Caco-2 (cell line): Measurements from ENCODE around the gene ALK. TPM values are rescaled to one million over a fixed set of nuclear protein-coding genes. Genes with fewer than 3 reads are reported as not detected.

ENCODE experiments used
- BruUV-seq: library from RNA; stranded (reverse); fragments of 400-500 nt; replicated peaks from 2 replicates; lab custom pipeline; 2021; lab: Mats Ljungman, UMichigan
- CTCF ChIA-PET: fragments of 300-600 bp; sonication (Branson Sonifier 250); formaldehyde crosslinking; loops from one replicate; lab custom pipeline; 2022; ENCODE audit warnings: antibody characterized with exemption; lab: Charles Lee
- POLR2A ChIA-PET: fragments of 300-600 bp; sonication (Branson Sonifier 250); formaldehyde crosslinking; loops from one replicate; lab custom pipeline; 2022; ENCODE audit warnings: antibody characterized with exemption; lab: Charles Lee
- DNase-seq, 2 experiments: peaks; one replicate each; pipeline versions ENCODE4 v3.0.0 to v3.0.0-alpha.2; 2020 to 2022
- H3K27me3 ChIP-seq: replicated peaks from 2 replicates; pipeline ENCODE4 v1.6.0; 2011; ENCODE audit warnings: low read length; ENCODE audit not compliant: control insufficient read depth, insufficient read depth
- H3K36me3 ChIP-seq: 2 replicates; pipeline ENCODE4 v1.5.1; 2011; ENCODE audit warnings: low read length; ENCODE audit not compliant: control insufficient read depth, insufficient read depth
- H3K4me1 ChIP-seq: fragments of 250-450 bp; sonication (Bioruptor Pico); 2 replicates; pipeline ENCODE4 v1.5.1; 2020; ENCODE audit warnings: mild to moderate bottlenecking
- H3K4me3 ChIP-seq: 2 replicates; pipeline ENCODE4 v1.5.1; 2011; ENCODE audit warnings: low read depth, mild to moderate bottlenecking, control low read depth, low read length
- H3K9me3 ChIP-seq: fragments of 250-450 bp; sonication (Bioruptor Pico); 2 replicates; pipeline ENCODE4 v1.5.1; 2020; ENCODE audit warnings: mild to moderate bottlenecking, moderate library complexity
- H3K27ac Mint-ChIP-seq: one replicate; pipeline ENCODE4 v1.8.0; 2022; ENCODE audit warnings: mixed read lengths; ENCODE audit not compliant: unreplicated experiment
- H3K27me3 Mint-ChIP-seq: one replicate; pipeline ENCODE4 v1.8.0; 2022; ENCODE audit warnings: mixed read lengths; ENCODE audit not compliant: insufficient read depth, unreplicated experiment
- H3K36me3 Mint-ChIP-seq: one replicate; pipeline ENCODE4 v1.8.0; 2022; ENCODE audit warnings: mild to moderate bottlenecking, mixed read lengths; ENCODE audit not compliant: insufficient read depth, unreplicated experiment
- H3K4me1 Mint-ChIP-seq: one replicate; pipeline ENCODE4 v1.8.0; 2022; ENCODE audit warnings: low read depth, mixed read lengths; ENCODE audit not compliant: unreplicated experiment
- H3K4me3 Mint-ChIP-seq: one replicate; pipeline ENCODE4 v1.8.0; 2022; ENCODE audit warnings: mild to moderate bottlenecking, moderate library complexity, mixed read lengths; ENCODE audit not compliant: unreplicated experiment
- H3K9me3 Mint-ChIP-seq: one replicate; pipeline ENCODE4 v1.8.0; 2022; ENCODE audit warnings: mixed read lengths; ENCODE audit not compliant: unreplicated experiment
- CTCF ChIP-seq, 2 experiments: fragments of 200-600 bp in 1 of 2; IDR thresholded peaks; 1 replicate in 1 of 2; 2 replicates in 1 of 2; pipeline versions ENCODE4 v1.5.1 to v1.8.0; 2011 to 2022; ENCODE audit warnings: antibody characterized with exemption in 1 of 2, control low read depth in 1 of 2, inconsistent platforms in 1 of 2, low read depth in 1 of 2, low read length in 1 of 2, mild to moderate bottlenecking in 1 of 2, moderate library complexity in 1 of 2; ENCODE audit not compliant: insufficient read depth in 1 of 2, severe bottlenecking in 1 of 2, unreplicated experiment in 1 of 2
- intact Hi-C: fragments of 100-400 bp; cut with micrococcal nuclease; formaldehyde crosslinking; loops from one replicate; pipeline ENCODE4 v1.10.0; 2022; ENCODE audit not compliant: unreplicated experiment
- total RNA-seq: library from RNA; stranded (reverse); gene quantifications from 2 replicates; pipeline ENCODE4 v1.2.3, GENCODE V29; 2022

The ALK gene
- total RNA-seq, 1 experiment from 2014 or later, result 0.11 TPM

GRCh38 chr2:29601321-29601720, 320.1 kb downstream of the ALK start:
- Mint-ChIP-seq H3K27me3 (peaks cover 4% of the 10 kb centered on the region), H3K36me3 (no peaks in the 10 kb centered on the region), H3K9me3 (no peaks in the 10 kb centered on the region), H3K4me1 (no peaks in the 10 kb centered on the region), H3K4me3 (no peak overlapping the region), H3K27ac (no peak overlapping the region)
- ChIA-PET CTCF (no interaction called here), POLR2A (no interaction called here)
- DNase-seq, result no peak
- Histone ChIP-seq H3K4me1 (no peaks in the 10 kb centered on the region), H3K4me3 (no peak overlapping the region), H3K27me3 (no peaks in the 10 kb centered on the region), H3K9me3 (no peaks in the 10 kb centered on the region), H3K36me3 (no peaks in the 10 kb centered on the region)
- intact Hi-C loops, result no loop called here
- no peak for TF ChIP-seq CTCF (IDR thresholded peaks at IDR 0.05; ENCODE audit: insufficient read depth in 1 of 2, low read depth in 1 of 2, low read length in 1 of 2, severe bottlenecking in 1 of 2, unreplicated experiment in 1 of 2)
- no TSS peak for BruUV-seq

GRCh38 chr2:29599946-29600345, 321.4 kb downstream of the ALK start:
- no peak overlapping the region for H3K27ac Mint-ChIP-seq
- H3K4me3 ChIP-seq, result no peak overlapping the region
- intact Hi-C loops, result no loop called here
- no peaks in the 10 kb centered on the region for H3K4me1 ChIP-seq
- H3K27me3 ChIP-seq, result no peaks in the 10 kb centered on the region
- H3K36me3 ChIP-seq, result no peaks in the 10 kb centered on the region
- H3K4me3 Mint-ChIP-seq, result no peak overlapping the region
- CTCF ChIA-PET, result no interaction called here
- DNase-seq, result no peak
- BruUV-seq, result no TSS peak
- H3K9me3 Mint-ChIP-seq, result no peaks in the 10 kb centered on the region
- no peaks in the 10 kb centered on the region for H3K4me1 Mint-ChIP-seq
- no peaks in the 10 kb centered on the region for H3K9me3 ChIP-seq
- H3K27me3 Mint-ChIP-seq, result peaks cover 8% of the 10 kb centered on the region
- no peaks in the 10 kb centered on the region for H3K36me3 Mint-ChIP-seq
- POLR2A ChIA-PET, result no interaction called here
- no peak for TF ChIP-seq CTCF (IDR thresholded peaks at IDR 0.05; ENCODE audit: insufficient read depth in 1 of 2, low read depth in 1 of 2, low read length in 1 of 2, severe bottlenecking in 1 of 2, unreplicated experiment in 1 of 2)

- Histone ChIP-seq H3K4me1 (no peaks in the 10 kb centered on the region), H3K9me3 (no peaks in the 10 kb centered on the region), H3K4me3 (no peak overlapping the region), H3K27me3 (no peaks in the 10 kb centered on the region), H3K36me3 (no peaks in the 10 kb centered on the region)
- ChIA-PET POLR2A (no interaction called here), CTCF (no interaction called here)
- no peak for DNase-seq
- no peak for TF ChIP-seq CTCF (IDR thresholded peaks at IDR 0.05; ENCODE audit: insufficient read depth in 1 of 2, low read depth in 1 of 2, low read length in 1 of 2, severe bottlenecking in 1 of 2, unreplicated experiment in 1 of 2)
- Mint-ChIP-seq H3K9me3 (no peaks in the 10 kb centered on the region), H3K27me3 (peaks cover 8% of the 10 kb centered on the region), H3K4me1 (no peaks in the 10 kb centered on the region), H3K36me3 (no peaks in the 10 kb centered on the region), H3K27ac (no peak overlapping the region), H3K4me3 (no peak overlapping the region)
- BruUV-seq, result no TSS peak
- intact Hi-C loops, result no loop called here
Observed at GRCh38 chr2:29598978-29599377, 322.4 kb downstream of the ALK start.
